Right renal pelvis (tissue), 4 donors: ENCODE data around the gene TCF12. TPM values are rescaled to one million over a fixed set of nuclear protein-coding genes. Genes with fewer than 3 reads are reported as not detected.
"Not testable (repeated sequence)": the region's sequence is repeated elsewhere in the genome, so short reads cannot be mapped to it uniquely, and the experiment has no call there.

ENCODE experiments used
- DNase-seq, 4 donors: peaks; one replicate each; pipeline ENCODE4 v3.0.0-alpha.2; 2013; ENCODE audit warnings: low read depth in 4 of 4, low spot score in 3 of 4, missing footprints in 1 of 4
- polyA plus RNA-seq, 4 donors: library from polyadenylated mRNA; unstranded; fragments of 120-200 nt; gene quantifications; one replicate each; pipeline ENCODE4 v1.2.1, GENCODE V29; 2013; ENCODE audit not compliant: insufficient read length in 4 of 4

Gene TCF12
- polyA plus RNA-seq, 4 donors: 138 to 207 (median 199) TPM

- no peak for DNase-seq
Measured at GRCh38 chr15:56943403-56943802, 25.0 kb downstream of the TCF12 start.

- DNase-seq: no peak
Measured at GRCh38 chr15:56944485-56944884, 26.0 kb downstream of the TCF12 start.

- no peak for DNase-seq
Measured at GRCh38 chr15:56946150-56946549, 27.7 kb downstream of the TCF12 start.

- DNase-seq: no peak
Measured at GRCh38 chr15:56948000-56948763, 29.7 kb downstream of the TCF12 start.

GRCh38 chr15:56948764-56949101 lies 30.3 kb downstream of the TCF12 start:
- peak in 1 of 4 donors; percentile 20 for DNase-seq

- no peak for DNase-seq
Measured at GRCh38 chr15:56950979-56951378, 32.5 kb downstream of the TCF12 start.

GRCh38 chr15:56953790-56954189 lies 35.3 kb downstream of the TCF12 start:
- no peak for DNase-seq

GRCh38 chr15:56955011-56955410 lies 36.6 kb downstream of the TCF12 start:
- not testable (repeated sequence) for DNase-seq

- DNase-seq: no peak
Measured at GRCh38 chr15:56956538-56956937, 38.1 kb downstream of the TCF12 start.

GRCh38 chr15:56957812-56958406 lies 39.5 kb downstream of the TCF12 start:
- DNase-seq: no peak

- no peak for DNase-seq
Measured at GRCh38 chr15:56959318-56959648, 40.8 kb downstream of the TCF12 start.

GRCh38 chr15:56960116-56960515 lies 41.7 kb downstream of the TCF12 start:
- DNase-seq: no peak

GRCh38 chr15:56963126-56963525 lies 44.7 kb downstream of the TCF12 start:
- no peak for DNase-seq

- DNase-seq: no peak
Measured at GRCh38 chr15:56963710-56964109, 45.3 kb downstream of the TCF12 start.

GRCh38 chr15:56964182-56964581 lies 45.7 kb downstream of the TCF12 start:
- no peak for DNase-seq

GRCh38 chr15:56965231-56966013 lies 47.0 kb downstream of the TCF12 start:
- no peak for DNase-seq

GRCh38 chr15:56967336-56967735 lies 48.9 kb downstream of the TCF12 start:
- no peak for DNase-seq

- DNase-seq: no peak
Measured at GRCh38 chr15:56968256-56968655, 49.8 kb downstream of the TCF12 start.

GRCh38 chr15:56968821-56969220 lies 50.4 kb downstream of the TCF12 start:
- DNase-seq: no peak

GRCh38 chr15:56969265-56969895 lies 50.9 kb downstream of the TCF12 start:
- DNase-seq: no peak

GRCh38 chr15:56971571-56971970 lies 53.1 kb downstream of the TCF12 start:
- DNase-seq: no peak
